M059J (cell line): ENCODE measurements around the gene F2. TPM values are rescaled to one million over a fixed set of nuclear protein-coding genes. Genes with fewer than 3 reads are reported as not detected.
A peak's percentile ranks its signal among the peaks of the same experiment; 100 is the strongest.
"Not testable (repeated sequence)": the region's sequence is repeated elsewhere in the genome, so short reads cannot be mapped to it uniquely, and the experiment has no call there.

Experiments used
- DNase-seq: peaks from one replicate; pipeline ENCODE4 v3.0.0-alpha.2; 2012; ENCODE audit warnings: low read depth
- total RNA-seq: library from RNA; depleted of rRNA; stranded (reverse); fragments of >200 nt; shearing (Covaris generic); gene quantifications from 2 replicates; pipeline ENCODE4 v1.2.3, GENCODE V29; 2014; rRNA removed

The F2 gene
- total RNA-seq: not detected in 2 replicates

- DNase-seq: no peak
Measured at GRCh38 chr11:46719048-46719542, at the start of gene F2. Gene F2 (plus strand): TSS chr11:46719213. CDS start chr11:46719236, 23 bp downstream.

- DNase-seq: no peak
Measured at GRCh38 chr11:46669711-46670139, 49.3 kb upstream of the F2 start.

- DNase-seq: not testable (repeated sequence)
Measured at GRCh38 chr11:46670521-46670920, 48.5 kb upstream of the F2 start.

DNA sequence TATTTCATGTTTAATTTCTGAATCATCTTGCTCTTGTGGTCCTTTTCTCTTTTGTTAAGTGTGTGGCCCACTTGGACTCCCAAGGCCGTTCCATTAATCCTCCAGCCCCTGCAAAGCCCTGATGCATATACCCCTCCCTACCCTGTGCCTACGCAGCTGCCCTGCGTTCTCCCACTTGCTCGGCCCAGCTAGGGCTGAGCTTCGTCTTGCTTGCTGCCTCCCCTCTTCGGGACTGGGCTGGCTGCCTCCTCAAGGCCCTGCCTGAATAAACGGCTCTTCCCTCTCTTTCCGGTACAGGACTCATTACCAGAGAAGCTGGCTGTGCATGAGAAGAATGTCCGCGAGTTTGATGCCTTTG is 47.1 kb upstream of the F2 start:
- DNase-seq: no peak

GRCh38 chr11:46672381-46672839 is 46.6 kb upstream of the F2 start:
- DNase-seq: no peak

DNA sequence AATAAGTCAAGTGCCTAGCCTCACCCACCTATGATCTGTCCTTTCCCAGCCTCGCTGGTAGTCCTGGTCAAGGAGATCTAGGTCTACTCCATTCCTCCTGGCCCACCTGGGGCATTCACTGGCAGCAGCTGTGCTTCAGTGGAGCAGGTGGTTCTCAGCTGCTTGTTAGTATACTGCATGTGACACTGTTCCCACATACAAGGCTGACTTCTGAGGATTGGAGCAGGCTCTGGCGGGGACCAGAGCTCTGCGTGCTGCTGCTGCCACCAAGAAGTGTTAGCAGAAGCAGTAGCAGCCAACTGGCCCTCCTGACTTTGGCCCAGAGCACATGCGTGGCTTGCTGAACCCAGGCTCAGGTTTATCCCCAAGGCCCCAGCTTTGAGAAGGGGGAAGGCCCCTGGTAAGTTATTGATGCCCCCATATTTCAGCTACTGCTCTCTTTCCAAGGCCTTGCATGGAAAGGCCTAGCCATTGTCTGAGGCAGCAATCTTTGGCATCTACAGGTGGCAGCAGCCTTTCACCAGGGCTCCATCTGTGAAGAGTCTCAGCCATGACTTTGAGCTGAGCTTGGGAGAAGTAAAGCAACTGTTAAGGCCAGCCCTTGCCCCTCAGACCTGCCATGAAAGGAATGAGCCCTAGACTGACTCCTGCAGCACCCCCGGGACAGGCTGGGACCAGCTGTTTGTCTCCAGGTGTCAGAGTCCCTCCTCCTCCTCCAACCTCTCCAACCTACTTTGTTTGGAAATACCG is 45.1 kb upstream of the F2 start:
- DNase-seq: no peak

- DNase-seq: peak; percentile 32
Measured at GRCh38 chr11:46674463-46675287, 44.3 kb upstream of the F2 start.

DNA sequence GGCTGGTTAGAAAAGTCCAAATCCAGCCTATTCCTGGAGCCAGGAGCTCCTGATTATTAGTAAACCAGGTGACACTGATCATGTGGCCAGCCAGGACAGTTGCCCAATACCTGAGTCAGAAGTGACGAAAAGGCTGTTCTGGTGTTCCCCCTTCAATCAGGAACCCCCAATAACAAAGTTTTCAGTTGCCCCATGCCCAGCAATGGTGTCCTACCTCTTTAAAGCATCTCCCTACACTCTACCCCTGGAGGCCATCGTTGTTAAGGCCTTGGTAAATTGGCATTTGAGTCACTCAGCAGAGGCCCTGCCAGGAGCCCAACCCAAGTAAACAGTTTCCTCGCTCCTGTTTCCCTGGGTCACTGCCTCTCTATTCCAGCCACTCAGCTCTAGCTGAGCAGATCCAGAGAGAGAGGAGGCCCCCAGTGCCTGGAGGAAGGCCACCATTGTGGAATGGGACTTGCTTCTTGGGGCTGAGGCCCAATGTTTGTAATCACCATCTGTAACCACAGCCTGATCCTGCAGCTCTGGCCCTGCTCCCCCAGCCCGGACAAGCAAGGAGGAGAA is 43.6 kb upstream of the F2 start:
- DNase-seq: peak; percentile 81

DNA sequence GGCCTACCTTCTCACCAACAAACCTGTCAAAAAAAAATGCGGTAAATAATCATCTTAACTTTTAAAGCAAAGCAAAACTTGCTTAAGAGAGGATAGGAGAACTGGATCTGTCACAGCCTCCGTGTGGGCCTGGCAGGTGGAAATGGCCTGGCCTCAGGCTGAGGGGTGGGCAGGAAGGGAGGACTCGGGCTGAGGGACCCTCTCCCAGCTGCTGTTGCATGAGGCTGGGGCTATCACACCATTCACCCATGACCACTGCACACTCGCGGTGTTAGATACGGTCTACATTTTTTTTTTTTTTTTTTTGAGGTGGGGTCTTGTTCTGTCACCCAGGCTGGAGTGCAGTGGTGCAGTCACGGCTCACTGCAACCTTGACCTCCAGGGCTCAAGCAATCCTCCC is 43.1 kb upstream of the F2 start:
- DNase-seq: no peak

- DNase-seq: no peak
Measured at GRCh38 chr11:46676436-46677158, 42.4 kb upstream of the F2 start.

DNA sequence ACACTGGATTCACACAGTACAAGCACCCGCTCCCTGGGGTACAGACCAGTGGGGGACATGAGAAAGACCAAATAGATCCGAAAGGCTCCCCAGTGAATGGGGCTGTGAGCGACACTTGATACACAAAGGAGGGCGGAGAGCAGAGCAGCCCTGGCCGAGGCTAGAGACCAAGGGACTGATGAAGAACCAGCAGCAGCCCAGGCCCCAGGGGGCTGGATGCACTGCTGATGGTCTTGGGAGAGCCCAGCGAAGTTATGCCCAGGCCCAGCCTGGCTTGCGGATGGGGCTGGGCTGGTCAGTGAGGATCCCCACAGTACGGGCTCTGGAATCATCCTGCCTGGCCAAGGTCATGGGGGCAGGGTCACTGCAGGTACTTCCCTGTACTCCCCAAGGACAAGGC is 41.8 kb upstream of the F2 start:
- no peak for DNase-seq

DNA sequence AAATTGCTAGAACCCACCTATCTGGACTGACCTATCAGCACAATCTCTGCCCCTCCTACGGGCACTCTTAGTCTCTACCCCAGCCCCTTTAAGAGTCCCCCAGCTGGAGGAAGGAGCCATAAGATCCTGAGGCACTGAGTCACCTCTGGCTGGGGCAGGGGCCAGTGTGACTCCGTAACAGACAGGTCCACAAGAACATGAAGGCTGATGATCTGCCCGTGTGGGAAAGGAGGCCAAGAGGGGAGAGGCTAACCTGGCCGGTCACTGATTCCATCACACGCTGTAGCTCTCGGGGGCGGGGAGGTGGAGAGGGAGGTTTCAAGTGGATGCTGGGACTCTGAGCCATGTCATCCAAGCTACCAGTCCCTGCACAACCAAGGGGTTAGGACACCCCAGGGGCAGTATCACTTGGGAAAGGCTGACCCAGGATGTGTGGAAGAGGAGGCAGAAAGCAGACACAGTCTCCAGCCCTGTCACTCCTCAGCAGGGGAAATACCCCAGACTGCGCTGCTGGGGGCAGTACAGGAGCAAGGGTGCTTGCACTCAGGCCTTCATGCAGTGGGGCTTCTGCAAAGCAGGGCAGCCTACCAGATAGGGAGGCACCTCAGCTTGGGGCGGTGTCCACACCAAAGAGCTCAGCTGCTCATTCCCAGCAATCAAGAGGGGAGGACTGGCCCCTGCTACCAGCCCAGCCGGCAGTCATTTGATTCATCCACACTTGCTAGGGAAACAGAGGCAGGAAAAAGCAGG is 40.8 kb upstream of the F2 start:
- no peak for DNase-seq

GRCh38 chr11:46678741-46679130 is 40.3 kb upstream of the F2 start:
- no peak for DNase-seq

DNA sequence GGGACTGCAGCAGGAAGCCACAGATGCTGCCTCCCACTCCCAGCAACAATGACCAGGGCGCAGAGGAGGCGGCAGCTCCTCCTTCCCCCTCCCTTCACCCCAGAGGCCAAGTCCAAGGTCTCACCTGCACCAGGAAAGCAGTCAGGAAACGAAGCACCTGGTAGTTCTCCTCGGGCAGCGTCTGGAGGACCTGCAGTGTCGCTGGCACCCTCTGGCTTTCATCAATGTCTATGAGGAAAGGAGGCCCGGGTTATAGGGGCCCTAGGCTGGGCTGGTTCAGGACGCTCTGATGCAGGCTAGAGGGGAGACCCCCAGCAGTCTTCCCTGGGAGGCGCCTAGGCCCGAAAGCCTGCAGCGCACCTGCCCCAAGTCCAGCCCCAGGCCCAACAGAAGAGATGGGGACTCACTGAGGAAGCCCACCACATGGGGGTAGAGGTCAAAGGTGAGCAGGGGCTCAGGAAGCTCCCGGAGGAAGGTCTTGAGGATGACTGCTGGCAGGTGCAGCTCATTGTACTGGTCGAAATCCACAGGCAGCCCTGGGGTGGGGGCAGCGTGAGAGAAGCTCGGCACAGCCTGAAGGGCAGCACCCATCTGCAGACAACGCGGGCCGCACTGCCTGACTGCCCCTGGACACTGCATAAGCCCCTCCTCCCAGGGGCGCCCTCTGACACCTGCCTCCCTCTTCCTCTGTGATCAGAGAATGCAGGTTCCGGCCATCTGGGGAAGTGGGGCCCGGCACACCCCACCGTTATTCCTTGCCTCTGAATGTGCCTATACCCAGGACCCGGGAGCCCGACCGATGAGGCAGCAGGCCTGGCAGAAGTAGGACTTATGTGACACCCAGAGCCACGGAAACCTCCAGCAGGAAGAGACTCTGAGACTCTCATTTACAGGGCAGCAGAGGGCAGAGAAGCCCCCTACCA is 39.5 kb upstream of the F2 start:
- no peak for DNase-seq

DNA sequence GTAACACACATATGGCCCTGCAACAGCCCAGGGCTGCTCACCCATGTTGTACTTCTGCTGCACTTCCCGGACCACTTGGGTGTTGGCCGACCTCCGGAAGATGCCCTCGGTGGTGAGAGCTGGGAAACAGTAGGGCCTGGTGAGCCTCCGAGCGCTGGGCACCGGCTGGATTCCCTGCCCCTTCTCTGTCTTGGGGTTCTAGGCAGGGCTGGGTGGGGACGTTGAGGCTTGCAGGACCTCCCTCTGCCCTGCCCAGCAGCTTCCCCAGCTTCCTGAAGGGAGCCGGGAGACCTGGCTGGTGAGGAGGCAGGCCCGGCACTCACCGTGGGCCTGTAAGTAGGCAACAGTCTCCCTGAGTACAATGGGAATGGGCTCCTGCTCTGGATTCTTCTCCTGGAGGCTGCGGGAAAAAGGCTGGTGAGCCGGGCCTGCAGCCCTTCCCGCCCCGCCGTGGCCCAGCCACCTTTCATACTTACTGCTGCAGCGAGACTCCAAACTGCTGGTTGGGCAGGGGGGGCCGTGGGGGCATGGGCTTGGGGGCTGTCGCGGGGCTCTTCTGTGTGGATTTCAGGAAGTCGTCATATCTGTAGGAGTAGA is 38.8 kb upstream of the F2 start:
- no peak for DNase-seq

GRCh38 chr11:46680815-46681214 is 38.2 kb upstream of the F2 start:
- DNase-seq: no peak

DNA sequence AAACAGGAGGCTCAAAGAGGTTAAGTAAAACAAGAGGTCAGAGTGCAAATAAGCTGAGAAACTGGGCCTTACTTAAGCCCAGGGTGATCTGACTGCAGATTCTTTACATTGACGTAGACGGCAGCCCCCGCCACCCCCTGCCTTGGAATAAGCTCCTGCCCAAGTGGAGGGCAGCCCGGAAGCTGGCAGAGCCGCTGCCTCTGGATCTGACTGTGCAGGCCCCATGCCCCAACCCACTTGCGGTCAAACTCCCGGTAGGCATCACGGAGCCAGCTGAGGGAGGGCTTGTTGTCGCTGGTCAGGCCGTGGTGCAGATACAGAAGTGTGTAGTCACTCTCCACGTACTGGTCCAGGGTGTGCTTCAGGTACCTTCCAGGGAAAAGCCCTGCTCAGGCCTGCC is 37.2 kb upstream of the F2 start:
- no peak for DNase-seq

DNA sequence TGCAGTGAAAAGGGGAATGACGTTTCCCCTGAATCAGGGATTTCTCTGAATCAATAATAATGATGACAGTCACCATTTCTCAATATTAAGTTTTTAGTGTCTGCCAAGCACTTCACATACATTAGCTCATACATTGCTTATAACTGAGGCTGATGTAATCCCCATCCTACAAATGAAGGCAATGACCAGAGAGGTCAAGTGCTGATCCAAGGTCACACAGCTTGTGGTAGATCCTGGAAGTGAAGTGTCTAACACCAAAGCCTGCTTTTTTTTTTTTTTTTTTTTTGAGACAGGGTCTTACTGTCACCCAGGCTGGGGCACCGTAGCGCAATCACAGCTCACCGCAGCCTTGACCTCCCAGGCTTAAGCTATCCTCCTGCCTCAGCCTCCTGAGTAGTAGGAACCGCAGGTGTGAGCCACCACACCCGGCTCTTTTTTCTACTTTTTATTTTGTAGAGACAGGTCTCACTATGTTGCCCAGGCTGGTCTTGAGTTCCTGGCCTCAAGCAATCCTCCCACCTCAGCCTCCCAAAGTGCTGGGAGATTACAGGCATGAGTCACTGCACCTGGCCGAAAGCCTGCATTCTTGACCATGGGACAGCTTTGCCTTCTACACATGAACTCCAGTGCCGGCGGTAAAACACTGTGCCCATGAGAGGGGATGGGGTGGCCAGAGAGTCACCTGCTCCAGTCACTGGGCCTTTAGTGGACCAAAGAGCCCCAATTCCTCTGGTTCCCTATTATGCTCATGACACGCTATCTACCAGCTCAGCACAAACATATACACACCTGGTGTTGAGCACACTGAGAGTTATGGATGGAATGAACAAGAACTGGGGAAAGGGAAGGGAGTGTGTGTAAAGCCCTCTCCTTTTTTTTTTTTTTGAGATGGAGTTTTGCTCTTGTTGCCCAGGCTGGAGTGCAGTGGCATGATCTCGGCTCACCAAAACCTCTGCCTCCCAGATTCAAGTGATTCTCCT is 36.0 kb upstream of the F2 start:
- DNase-seq: peak; percentile 75
